Thoracic aorta (tissue), 2 donors: ENCODE results near the gene DARS1. TPM values are rescaled to one million over a fixed set of nuclear protein-coding genes. Genes with fewer than 3 reads are reported as not detected.

Source experiments
- ATAC-seq: fragments of 150-250 bp; one replicate; pipeline ENCODE4 v1.8.0; 2017; ENCODE audit warnings: low read depth; ENCODE audit not compliant: insufficient number of reproducible peaks, low FRiP score
- DNase-seq: peaks from one replicate; pipeline ENCODE4 v3.0.0-alpha.2; 2020; ENCODE audit warnings: low spot score
- H3K27ac ChIP-seq, 2 donors: fragments of 200-600 bp; sonication (generic); 1 replicate in 1 of 2; 2 replicates in 1 of 2; pipeline ENCODE4 v1.5.1; 2016; ENCODE audit warnings: mild to moderate bottlenecking in 2 of 2, moderate library complexity in 2 of 2
- H3K27me3 ChIP-seq: fragments of 200-600 bp; sonication (generic); replicated peaks from 2 replicates; pipeline ENCODE4 v1.6.0; 2016; ENCODE audit warnings: mild to moderate bottlenecking; ENCODE audit not compliant: insufficient read depth
- H3K36me3 ChIP-seq: fragments of 200-600 bp; sonication (generic); one replicate; pipeline ENCODE4 v1.5.1; 2016
- H3K4me1 ChIP-seq, 2 donors: fragments of 200-600 bp; sonication (generic); 1 replicate in 1 of 2; 2 replicates in 1 of 2; pipeline versions ENCODE4 v1.5.1 to v1.6.0; 2016; ENCODE audit warnings: low read depth in 2 of 2, mild to moderate bottlenecking in 1 of 2; ENCODE audit not compliant: control insufficient read depth in 1 of 2
- H3K4me3 ChIP-seq: fragments of 200-600 bp; sonication (generic); 2 replicates; pipeline ENCODE4 v1.5.1; 2016; ENCODE audit warnings: mild to moderate bottlenecking
- H3K9me3 ChIP-seq: fragments of 200-600 bp; sonication (generic); 2 replicates; pipeline ENCODE4 v1.5.1; 2016
- total RNA-seq, 2 donors: library from RNA; depleted of rRNA; stranded (reverse); fragments of >200 nt; gene quantifications; one replicate each; pipeline versions ENCODE4 v1.1.0 to v1.2.3, GENCODE V29; 2016
- TF ChIP-seq, protein P1 (sequence below): fragments of 200-600 bp; sonication (generic); IDR thresholded peaks from one replicate; pipeline ENCODE4 v1.5.1; 2019; ENCODE audit warnings: antibody characterized with exemption

DARS1 gene
- total RNA-seq, 2 donors from 2014 or later = 42.8 to 67.9 TPM

DNA sequence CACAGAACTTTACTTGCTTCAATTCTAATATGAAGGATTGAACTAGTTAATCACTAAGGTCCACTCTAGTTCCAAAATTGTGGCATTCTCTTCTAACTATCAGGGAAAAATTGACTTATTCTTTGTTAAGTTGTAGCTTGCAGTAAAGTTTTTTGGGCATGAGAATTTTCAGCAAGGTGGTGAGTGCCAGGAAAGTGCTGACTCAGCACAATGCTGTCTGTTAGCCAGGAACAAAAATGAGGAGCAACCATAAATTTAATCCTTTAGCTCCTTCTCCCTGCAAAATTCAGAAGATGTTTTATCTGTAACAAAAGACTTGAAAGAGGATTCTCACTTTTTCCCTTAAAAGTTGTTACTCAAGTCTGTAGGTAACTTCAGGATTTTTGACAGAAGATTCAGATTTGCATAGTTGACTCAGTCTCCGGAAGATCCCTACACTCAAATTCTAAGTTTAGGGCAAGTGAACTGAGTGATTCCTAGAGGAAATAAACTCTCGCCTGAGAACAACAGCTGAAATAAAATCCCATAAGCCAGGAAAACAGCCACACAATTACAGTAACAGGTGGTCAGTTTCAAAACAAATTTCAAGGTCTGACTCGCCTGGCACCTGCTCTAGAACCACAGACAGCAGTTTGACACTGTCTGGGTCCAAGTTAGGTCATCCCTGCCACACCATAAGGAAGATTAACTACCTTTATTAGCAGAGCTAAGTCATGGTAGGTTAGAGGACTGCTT lies 20.2 kb upstream of the DARS1 start:
- TF ChIP-seq, protein P1, sequence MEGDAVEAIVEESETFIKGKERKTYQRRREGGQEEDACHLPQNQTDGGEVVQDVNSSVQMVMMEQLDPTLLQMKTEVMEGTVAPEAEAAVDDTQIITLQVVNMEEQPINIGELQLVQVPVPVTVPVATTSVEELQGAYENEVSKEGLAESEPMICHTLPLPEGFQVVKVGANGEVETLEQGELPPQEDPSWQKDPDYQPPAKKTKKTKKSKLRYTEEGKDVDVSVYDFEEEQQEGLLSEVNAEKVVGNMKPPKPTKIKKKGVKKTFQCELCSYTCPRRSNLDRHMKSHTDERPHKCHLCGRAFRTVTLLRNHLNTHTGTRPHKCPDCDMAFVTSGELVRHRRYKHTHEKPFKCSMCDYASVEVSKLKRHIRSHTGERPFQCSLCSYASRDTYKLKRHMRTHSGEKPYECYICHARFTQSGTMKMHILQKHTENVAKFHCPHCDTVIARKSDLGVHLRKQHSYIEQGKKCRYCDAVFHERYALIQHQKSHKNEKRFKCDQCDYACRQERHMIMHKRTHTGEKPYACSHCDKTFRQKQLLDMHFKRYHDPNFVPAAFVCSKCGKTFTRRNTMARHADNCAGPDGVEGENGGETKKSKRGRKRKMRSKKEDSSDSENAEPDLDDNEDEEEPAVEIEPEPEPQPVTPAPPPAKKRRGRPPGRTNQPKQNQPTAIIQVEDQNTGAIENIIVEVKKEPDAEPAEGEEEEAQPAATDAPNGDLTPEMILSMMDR = no peak
- DNase-seq = no peak
- peaks cover 0 to 2% of the 10 kb centered on the region in 2 donors for H3K4me1 ChIP-seq
- H3K27me3 ChIP-seq = no peaks in the 10 kb centered on the region
- H3K36me3 ChIP-seq = no peaks in the 10 kb centered on the region
- ATAC-seq = no peak
- H3K4me3 ChIP-seq = no peak overlapping the region
- H3K9me3 ChIP-seq = no peaks in the 10 kb centered on the region
- no peak overlapping the region for H3K27ac ChIP-seq

DNA sequence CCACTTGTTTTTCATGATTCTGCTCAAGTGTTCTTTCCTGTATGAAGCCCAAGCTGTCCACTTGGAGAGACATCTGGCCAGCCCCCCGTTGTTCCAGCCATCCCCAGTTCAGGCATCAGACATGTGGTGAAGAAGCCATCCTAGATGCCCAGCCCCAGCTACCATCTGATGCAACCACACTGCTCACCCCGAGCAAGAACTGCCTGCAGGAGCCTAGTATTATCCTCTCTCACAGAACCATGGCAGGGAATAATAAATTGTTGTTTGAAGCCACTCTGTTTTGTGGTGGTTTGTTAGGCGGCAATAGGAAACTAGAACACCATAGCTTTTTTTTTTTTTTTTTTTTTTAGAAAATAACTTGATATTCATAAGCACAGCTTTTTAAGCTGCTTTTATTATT lies 19.5 kb upstream of the DARS1 start:
- H3K27me3 ChIP-seq = no peaks in the 10 kb centered on the region
- H3K9me3 ChIP-seq = no peaks in the 10 kb centered on the region
- H3K27ac ChIP-seq = no peak overlapping the region
- peaks cover 0 to 4% of the 10 kb centered on the region in 2 donors for H3K4me1 ChIP-seq
- TF ChIP-seq, protein P1 = no peak
- no peaks in the 10 kb centered on the region for H3K36me3 ChIP-seq
- DNase-seq = no peak
- no peak overlapping the region for H3K4me3 ChIP-seq
- no peak for ATAC-seq

DNA sequence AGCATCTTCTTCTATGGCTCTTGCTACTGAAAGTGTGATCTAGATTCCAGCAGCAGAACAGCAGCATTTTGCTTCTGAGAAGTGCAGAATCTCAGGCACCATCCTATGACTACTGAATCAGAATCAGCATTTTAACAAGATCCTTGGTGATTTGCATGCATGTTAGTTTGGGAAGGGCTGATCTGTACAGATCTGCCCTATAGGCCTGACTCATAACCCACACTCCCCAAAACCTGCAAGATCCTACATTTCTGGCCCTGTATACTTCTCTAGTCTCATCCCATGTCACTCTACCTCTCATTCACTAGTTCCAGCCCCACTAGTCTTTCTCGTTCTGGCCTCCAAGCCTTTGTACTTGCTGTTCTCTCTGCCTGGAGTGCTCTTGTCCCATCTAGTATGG lies 15.7 kb upstream of the DARS1 start:
- H3K36me3 ChIP-seq = no peaks in the 10 kb centered on the region
- no peaks in the 10 kb centered on the region for H3K27me3 ChIP-seq
- peaks cover 0 to 4% of the 10 kb centered on the region in 2 donors for H3K4me1 ChIP-seq
- ATAC-seq (no peak), DNase-seq (no peak)
- H3K4me3 ChIP-seq = no peak overlapping the region
- H3K9me3 ChIP-seq = no peaks in the 10 kb centered on the region
- H3K27ac ChIP-seq = no peak overlapping the region
- TF ChIP-seq, protein P1 = no peak

DNA sequence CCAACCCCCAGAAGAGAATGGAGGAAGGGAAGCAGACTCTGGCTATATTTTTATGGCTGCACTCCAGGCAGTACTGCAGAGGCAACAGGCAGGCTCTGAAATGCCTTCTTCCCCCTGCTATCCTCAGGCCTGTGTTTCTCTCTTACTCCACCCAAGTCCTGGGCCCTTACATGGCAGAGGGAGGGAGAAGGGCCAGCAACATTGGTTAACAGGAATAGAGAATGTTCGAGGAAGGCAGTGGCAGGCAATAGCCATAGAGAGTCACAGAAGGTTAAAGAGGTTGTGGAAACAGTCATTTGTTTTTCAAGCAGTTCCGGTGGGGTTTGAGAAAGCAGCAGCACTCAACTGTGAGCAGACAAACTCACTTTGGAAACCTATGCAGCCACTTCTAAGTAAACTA lies 15.1 kb upstream of the DARS1 start:
- Histone ChIP-seq H3K27me3 (no peaks in the 10 kb centered on the region), H3K36me3 (no peaks in the 10 kb centered on the region), H3K27ac (no peak overlapping the region), H3K9me3 (no peaks in the 10 kb centered on the region), H3K4me1 (peaks cover 0 to 4% of the 10 kb centered on the region in 2 donors), H3K4me3 (no peak overlapping the region)
- ATAC-seq (no peak), DNase-seq (no peak)
- TF ChIP-seq, protein P1 = no peak

DNA sequence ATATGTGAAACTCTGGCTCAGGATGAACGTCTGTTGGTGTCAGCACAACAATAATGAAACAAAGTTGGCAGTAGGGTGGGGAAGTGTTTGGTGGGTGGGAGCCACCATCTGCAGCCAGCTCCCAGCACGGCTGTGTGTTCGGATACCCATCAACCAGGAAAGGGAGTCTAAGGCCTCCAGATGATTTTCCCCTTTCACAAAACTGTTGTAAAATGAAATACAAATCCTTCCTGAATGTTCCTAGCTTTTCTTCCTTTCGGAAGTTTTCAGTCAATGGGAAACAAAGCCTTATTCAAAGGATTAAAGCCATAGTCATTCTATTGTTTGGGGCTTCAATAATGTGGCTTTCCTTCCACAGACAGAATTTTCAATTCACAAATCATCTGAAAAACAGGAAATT lies 14.5 kb upstream of the DARS1 start:
- H3K9me3 ChIP-seq = no peaks in the 10 kb centered on the region
- DNase-seq = no peak
- TF ChIP-seq, protein P1 = no peak
- no peak overlapping the region for H3K27ac ChIP-seq
- H3K4me1 ChIP-seq = peaks cover 0 to 4% of the 10 kb centered on the region in 2 donors
- H3K27me3 ChIP-seq = no peaks in the 10 kb centered on the region
- ATAC-seq = no peak
- no peak overlapping the region for H3K4me3 ChIP-seq
- no peaks in the 10 kb centered on the region for H3K36me3 ChIP-seq
